PFSK-1 (cell line): ENCODE results near the gene PTPN4.

ENCODE experiments used
- POLR2AphosphoS5 ChIP-seq: IDR thresholded peaks from 2 replicates; pipeline ENCODE4 v1.6.1; 2012; ENCODE audit warnings: low read depth, mild to moderate bottlenecking, control low read depth, low read length, moderate library complexity
- SIN3A ChIP-seq: IDR thresholded peaks from 2 replicates; pipeline ENCODE4 v1.6.1; 2012; ENCODE audit warnings: mild to moderate bottlenecking, low read length, moderate library complexity, borderline replicate concordance; ENCODE audit not compliant: insufficient read depth
- TAF1 ChIP-seq: IDR thresholded peaks from 2 replicates; pipeline ENCODE4 v1.6.1; 2012; ENCODE audit warnings: low read length, control low read depth, borderline replicate concordance; ENCODE audit not compliant: insufficient read depth

GRCh38 chr2:119934319-119934718, 174.6 kb downstream of the PTPN4 start:
- TF ChIP-seq POLR2AphosphoS5: no peak
- TF ChIP-seq TAF1: no peak
- TF ChIP-seq SIN3A: no peak
